Measurements from ENCODE around the gene P2RY2. TPM values are rescaled to one million over a fixed set of nuclear protein-coding genes. Genes with fewer than 3 reads are reported as not detected.

Gene P2RY2
- total RNA-seq, 1 donor, result 0.18 TPM

- H3K4me3 ChIP-seq (ENCODE audit: low read depth, low read length), result no peak overlapping the region
- DNase-seq (ENCODE audit: low read depth), result no peak
- TF ChIP-seq CTCF (IDR thresholded peaks at IDR 0.05; ENCODE audit: insufficient read depth, low read length), result no peak
Observed at GRCh38 chr11:73174495-73174791, 43.6 kb upstream of the P2RY2 start.

GRCh38 chr11:73175551-73176144 lies 42.4 kb upstream of the P2RY2 start:
- no peak for TF ChIP-seq CTCF (IDR thresholded peaks at IDR 0.05; ENCODE audit: insufficient read depth, low read length)
- no peak for DNase-seq (ENCODE audit: low read depth)
- no peak overlapping the region for H3K4me3 ChIP-seq (ENCODE audit: low read depth, low read length)

GRCh38 chr11:73176145-73176873 lies 41.8 kb upstream of the P2RY2 start:
- DNase-seq (ENCODE audit: low read depth), result no peak
- TF ChIP-seq CTCF (IDR thresholded peaks at IDR 0.05; ENCODE audit: insufficient read depth, low read length), result no peak
- H3K4me3 ChIP-seq (ENCODE audit: low read depth, low read length), result no peak overlapping the region

- H3K4me3 ChIP-seq (ENCODE audit: low read depth, low read length), result no peak overlapping the region
- TF ChIP-seq CTCF (IDR thresholded peaks at IDR 0.05; ENCODE audit: insufficient read depth, low read length), result no peak
- DNase-seq (ENCODE audit: low read depth), result no peak
Observed at GRCh38 chr11:73176874-73177155, 41.3 kb upstream of the P2RY2 start.

GRCh38 chr11:73177380-73177777 lies 40.7 kb upstream of the P2RY2 start:
- DNase-seq (ENCODE audit: low read depth), result peak; percentile 65
- no peak for TF ChIP-seq CTCF (IDR thresholded peaks at IDR 0.05; ENCODE audit: insufficient read depth, low read length)
- no peak overlapping the region for H3K4me3 ChIP-seq (ENCODE audit: low read depth, low read length)

GRCh38 chr11:73177778-73178539 lies 40.1 kb upstream of the P2RY2 start:
- TF ChIP-seq CTCF (IDR thresholded peaks at IDR 0.05; ENCODE audit: insufficient read depth, low read length), result peak; percentile 70
- DNase-seq (ENCODE audit: low read depth), result peak; percentile 93
- H3K4me3 ChIP-seq (ENCODE audit: low read depth, low read length), result no peak overlapping the region

All from fibroblast of the aortic adventitia (primary cell).